ENCODE measurements around the gene EIF4E2.
"Not testable (repeated sequence)": the region's sequence is repeated elsewhere in the genome, so short reads cannot be mapped to it uniquely, and the experiment has no call there.

Gene EIF4E2

DNA sequence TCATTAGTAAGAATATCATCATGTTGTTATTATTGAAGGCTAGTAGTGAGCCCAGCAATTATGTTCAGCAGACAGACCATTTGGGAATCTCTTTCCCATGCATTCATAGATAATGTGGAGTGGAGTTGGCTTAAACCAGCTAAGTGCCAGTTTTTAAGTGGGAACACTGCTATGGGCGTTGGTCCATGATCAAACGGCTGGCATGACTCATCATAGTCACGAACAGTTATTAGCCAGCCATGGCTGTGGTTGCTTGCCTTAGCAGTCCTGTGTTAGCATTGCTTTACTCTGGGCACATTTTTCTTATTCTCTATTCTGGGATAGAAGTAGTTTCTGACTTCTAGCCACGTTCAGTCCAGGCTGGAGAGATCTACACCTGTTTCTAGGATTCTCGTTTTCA is 17.7 kb downstream of the EIF4E2 start:
- peak; percentile 63 for DNase-seq (ENCODE audit: low read depth)

DNA sequence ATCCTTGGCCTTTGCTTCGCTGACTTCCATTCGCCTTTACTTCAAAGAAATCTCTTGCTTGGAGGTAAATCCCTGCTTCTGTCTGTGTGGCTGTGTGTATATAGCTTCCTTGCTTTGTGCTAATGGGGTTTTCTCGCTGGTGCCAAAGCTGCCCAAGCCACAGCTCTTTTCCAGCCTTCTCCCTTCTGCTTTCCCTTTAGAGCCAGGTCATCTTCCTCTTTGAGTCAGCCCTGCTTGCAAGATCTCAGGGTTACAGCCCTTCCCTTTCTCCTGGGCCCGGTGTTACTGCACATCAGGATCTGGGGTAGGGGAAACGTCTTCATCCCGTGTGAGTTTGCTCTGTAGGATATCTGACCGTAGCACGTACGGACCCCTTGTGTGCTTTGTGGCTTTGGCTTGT is 19.1 kb downstream of the EIF4E2 start:
- no peak for DNase-seq (ENCODE audit: low read depth)

DNA sequence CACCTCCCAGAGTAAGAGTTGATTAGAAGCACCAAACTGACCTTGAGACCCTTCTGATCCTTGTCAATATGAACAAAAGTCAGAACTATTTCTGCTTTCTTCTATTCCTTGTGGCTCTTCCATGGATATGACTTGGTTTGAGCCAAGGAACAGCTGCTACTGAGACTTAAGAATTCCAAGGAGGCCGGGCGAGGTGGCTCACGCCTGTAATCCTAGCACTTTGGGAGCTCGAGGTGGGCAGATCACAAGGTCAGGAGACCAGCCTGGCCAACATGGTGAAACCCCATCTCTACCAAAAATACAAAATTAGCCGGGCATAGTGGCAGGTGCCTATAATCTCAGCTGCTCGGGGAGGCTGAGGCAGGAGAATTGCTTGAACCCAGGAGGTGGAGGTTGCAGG is 20.0 kb downstream of the EIF4E2 start:
- not testable (repeated sequence) for DNase-seq (ENCODE audit: low read depth)

DNA sequence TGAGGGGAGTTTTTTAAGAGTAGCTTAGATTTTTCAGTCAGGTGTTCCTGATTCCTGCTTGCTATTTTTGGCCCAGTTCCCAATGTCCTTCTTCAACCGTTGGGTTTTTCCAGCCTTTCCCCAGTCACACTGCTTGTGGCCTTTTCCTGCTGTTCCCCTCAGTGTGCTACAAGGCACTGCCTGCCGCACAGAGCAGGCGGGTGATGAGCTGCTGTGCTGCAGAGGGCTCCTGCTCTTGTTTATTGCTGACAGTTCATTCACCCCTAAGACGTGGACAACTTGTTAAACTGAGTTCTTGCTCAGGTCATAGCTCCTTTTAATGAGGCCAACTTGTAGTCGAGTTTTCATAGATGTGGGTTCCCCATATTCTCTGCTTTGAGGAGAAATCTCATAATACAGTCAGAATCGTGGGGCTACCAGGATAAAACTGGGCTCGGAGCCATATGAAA is 20.6 kb downstream of the EIF4E2 start:
- no peak for DNase-seq (ENCODE audit: low read depth)

DNA sequence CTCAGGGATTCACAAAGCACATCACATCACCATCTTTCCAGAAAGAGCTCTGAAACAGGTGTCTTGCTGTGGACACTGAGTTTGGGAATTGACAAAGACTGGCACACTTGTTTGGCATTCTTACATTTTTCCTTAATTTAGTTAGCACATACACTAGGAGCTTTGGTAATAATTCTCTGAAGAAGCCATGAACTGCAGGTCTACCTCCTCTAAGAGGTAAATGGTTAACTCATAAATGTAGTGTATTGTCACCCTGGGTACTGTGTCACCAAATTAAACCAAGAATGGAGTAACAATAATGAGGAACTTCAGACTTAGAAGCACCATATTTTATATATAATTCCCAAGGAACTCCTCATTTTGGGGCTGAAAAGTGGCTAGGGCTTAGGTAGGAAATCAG is 22.6 kb downstream of the EIF4E2 start:
- no peak for DNase-seq (ENCODE audit: low read depth)

DNA sequence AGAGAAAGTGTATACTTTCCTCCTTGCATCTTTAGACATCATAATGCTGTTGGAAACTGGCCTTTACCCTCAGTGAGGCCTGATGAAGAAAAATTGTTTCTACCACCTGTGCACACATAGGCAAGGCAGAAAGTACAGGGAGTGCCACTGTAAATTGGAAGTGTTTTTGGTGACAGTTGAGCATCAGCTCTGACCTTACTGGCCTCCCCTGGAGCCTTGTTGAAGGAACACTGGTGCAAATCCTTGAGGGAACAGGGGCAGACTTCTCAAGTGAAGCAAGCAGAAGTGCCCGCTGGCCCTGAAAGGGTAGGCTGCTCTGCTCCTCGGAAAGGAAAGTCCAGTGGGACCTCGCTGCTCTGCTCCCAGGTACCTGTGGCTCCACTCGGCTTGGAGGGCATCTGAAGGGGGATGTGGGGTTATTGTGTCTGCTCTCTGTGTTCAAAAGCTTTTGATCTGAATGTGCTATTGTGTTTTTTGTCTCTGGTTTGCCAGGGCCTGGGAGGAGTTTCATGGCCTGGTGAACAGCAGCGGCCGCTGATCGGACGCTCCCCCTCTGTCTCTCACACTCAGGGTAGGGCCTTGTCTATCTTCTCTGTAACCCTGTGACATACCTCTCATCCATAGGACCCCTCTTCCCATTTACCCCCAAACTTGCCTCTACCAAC is 23.4 kb downstream of the EIF4E2 start:
- no peak for DNase-seq (ENCODE audit: low read depth)

DNA sequence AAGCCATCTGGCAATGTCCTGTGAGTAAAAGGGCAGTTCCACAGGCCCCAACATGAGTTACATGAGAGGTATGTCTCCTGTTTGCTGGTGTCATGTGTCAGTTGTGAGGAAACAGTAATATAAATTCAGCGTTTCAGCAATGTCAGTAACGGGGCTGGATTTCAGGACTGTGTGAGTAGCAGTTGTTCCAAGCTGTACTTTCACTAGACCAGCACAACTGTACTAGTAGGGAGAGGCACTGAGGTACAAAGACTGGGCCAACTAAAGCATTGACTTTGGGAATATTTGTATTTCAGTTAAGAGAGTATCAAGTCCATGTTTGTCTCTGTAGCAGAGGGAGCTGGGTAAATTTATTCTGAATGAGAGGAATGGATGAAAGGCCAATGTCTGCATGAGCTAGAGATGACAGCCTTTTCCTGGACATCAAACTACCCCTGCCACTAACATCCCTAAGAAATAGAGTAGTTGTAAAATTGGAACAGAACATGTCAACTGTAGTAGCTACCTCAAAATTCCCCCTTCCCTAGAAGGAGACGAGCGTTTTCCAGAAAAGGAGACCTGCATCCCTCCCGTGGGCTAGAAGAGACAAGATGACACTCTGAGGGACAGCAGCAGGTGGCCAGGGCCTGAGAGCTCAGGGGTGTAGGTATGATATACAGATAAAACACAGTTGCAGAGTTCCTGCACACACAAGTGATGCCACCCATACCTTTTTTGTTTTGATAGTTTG is 24.4 kb downstream of the EIF4E2 start:
- DNase-seq (ENCODE audit: low read depth): no peak

DNA sequence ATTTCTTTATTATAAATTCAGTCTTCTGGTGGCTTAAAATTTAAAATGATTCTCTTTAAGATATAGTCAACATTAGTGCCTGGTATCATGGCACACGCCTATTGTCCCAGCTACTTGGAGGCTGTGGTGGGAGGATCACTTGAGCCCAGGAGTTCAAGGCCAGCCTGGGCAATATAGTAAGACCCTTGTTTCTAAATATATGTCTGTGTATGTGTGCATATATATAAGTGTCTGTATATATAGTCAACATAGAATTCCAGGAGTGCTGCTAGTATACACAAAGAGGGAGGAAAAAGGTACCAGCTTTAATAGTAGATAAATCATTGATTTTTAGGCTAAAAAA is 24.9 kb downstream of the EIF4E2 start:
- DNase-seq (ENCODE audit: low read depth): no peak

DNA sequence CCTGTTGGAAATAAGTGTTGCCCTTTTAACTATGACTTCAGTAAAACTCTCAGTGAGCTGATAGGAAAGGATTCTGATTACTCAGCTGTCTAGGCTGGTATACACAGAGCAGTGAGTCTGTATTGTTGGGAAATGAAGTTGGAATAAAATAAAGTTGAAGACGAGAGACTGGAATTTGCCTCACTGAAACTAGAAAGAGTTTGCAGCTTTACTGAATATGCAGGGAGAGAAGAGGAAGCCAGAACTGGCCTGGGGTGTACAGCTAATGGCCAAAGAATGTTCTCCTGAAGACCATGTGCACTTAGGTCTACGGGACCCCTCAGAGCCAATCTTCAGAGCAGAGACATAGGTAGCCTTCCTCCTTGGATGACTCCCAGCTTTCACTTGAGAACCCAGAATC is 26.5 kb downstream of the EIF4E2 start:
- no peak for DNase-seq (ENCODE audit: low read depth)

DNA sequence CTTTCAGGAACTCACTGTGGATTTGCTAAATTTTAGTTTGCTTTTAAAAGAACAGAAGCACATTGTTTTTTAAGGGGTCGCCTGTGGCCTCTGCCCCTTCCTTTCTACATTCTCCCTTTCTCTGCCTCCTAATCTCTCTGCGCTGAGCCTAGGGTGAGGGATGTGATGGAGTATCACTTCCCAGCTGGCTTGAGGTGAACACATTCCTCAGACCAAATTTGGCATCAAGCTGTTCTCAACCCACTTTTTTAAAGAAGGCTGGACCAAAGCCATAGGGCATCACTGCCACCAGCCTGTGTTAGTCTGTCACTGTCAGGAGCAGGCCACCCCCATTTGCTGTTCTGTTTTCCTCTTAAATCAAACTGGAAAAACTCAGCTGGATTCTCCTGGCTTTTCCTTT is 27.4 kb downstream of the EIF4E2 start:
- DNase-seq (ENCODE audit: low read depth): no peak

DNA sequence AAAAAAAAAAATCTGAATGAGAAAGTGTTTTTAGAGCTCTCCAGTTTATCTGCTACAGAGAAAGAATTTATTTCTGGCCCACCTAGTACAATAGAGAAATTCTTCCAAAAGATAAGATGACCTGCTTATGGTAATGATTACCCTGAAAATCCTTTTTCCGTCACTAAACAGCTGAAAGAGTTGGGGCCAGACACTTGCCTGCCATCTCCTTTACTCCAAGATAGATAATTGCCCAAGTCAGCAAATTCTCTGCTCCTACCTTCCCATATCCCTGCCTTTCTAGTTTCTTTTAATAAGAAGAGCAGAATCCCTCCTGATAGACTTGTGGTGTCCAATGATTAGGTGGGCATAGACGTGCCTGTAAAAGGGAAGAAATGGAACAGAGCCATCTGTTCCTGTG is 28.1 kb downstream of the EIF4E2 start:
- DNase-seq (ENCODE audit: low read depth): no peak

DNA sequence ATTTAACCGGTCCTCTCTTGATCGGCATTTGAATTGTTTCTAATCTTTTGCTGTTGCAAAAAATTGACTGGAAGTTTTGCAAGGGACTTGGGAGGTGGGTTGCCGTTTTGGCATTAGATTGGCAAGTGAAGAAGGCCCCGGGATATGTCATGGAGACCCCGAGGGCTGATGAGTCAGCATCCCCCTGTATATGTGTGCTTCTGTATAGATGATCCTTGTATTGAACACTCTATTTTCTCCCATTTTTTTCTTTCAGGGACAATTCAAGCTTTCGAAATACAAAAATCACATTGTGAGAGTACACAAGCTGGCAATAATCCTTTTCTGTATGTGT is 30.1 kb downstream of the EIF4E2 start:
- no peak for DNase-seq (ENCODE audit: low read depth)

DNA sequence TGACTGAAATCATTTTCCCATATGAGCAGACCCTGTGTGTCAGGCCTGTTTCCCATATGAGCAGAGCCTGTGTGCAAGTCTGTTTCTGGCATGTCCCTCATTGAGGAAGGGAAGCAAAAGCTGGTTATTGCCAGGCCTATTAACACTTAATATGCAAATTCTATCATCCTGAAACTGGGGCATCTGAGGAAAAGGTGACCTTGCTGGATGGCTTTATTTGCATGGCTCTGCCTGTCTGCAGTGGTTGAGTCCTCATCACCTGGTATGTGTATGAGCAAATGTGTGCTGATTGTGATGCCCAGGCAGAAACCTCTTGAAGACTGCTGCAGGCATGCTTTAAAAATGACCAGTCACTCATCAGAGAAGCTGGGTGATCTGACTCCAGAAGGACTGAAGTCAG is 31.2 kb downstream of the EIF4E2 start:
- no peak for DNase-seq (ENCODE audit: low read depth)

DNA sequence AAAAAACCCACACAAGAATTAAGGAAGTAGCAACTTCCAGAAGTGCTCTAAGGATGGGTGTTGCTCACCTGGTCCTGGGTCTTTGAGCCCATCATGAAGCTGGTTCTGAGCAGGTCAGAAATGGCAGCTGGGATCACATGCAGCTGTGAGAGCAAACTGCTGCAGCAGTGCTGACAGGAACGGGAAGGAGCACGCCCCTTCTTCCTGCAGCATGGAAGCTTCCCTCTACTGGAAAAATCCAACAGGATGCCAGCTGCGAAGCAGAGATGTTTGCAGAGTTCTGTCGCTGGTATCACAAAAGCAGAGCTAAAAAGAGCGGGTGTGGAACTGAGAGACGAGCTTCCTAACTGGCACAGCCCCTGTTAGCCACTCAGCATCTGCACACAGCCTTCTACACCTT is 33.7 kb downstream of the EIF4E2 start:
- DNase-seq (ENCODE audit: low read depth): no peak

DNA sequence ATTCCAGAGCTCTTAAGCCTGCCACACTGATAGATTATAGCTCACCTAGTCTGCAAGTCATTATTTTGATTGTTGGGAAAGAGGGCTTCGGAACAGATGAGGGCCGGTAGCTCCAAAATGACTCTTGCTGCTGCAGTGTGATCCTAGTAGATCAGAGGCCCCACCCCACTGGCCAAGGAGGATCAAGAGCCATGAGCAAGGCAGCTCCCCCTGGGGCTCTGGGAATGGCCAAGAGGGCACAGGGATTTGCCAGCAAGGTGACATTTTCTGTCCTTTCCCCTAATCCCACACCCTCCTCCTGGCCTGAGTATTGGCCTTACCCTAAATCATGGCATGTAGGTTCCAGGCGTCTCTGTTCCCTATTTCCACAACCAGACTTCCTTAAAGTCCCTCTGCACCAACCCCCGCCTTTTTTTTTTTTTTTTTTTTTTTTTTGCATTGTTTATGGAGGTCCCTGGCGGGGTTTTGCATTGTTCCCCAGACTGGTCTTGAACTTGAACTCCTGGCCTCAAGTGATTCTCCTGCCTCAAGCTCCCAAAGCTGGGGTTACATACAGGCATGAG is 36.5 kb downstream of the EIF4E2 start:
- no peak for DNase-seq (ENCODE audit: low read depth)

DNA sequence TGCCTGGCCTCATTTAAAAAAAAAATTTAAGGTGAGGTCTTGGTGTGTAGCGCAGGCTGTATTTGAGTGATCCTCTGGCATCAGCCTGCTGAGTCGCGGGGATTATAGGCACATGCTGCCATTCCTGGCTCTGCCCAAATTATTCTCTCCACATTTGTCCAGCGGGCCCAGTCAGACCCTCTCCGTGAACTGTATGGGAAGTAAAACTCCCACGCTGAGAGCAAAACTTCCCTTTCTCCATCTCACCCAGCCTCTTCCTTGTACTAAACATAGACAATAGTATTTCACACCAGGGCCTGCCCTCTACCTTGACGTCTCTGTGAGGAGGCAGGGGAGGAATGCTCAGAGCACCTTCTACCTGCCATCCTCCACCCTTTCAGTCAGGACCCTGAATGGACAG is 37.0 kb downstream of the EIF4E2 start:
- no peak for DNase-seq (ENCODE audit: low read depth)

DNA sequence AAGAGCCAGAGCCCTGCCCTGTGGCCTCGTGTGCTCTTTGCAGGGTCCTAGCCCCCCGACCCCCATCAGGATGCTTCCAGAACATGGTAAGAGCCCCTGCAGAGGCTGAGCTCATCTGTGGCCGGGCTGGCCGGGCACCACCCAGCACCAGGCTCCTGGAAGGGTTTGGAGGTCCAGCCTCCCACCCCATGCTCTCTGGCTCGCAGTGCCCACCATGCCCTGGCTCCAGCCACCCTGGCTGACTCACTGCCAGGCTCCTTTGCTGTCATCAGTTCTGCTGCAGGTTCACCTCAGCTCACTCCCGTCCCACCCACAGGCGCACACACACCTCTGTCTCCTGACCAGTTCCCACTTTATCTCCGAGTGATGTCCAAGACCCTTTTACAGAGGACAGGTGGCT is 37.5 kb downstream of the EIF4E2 start:
- no peak for DNase-seq (ENCODE audit: low read depth)

DNA sequence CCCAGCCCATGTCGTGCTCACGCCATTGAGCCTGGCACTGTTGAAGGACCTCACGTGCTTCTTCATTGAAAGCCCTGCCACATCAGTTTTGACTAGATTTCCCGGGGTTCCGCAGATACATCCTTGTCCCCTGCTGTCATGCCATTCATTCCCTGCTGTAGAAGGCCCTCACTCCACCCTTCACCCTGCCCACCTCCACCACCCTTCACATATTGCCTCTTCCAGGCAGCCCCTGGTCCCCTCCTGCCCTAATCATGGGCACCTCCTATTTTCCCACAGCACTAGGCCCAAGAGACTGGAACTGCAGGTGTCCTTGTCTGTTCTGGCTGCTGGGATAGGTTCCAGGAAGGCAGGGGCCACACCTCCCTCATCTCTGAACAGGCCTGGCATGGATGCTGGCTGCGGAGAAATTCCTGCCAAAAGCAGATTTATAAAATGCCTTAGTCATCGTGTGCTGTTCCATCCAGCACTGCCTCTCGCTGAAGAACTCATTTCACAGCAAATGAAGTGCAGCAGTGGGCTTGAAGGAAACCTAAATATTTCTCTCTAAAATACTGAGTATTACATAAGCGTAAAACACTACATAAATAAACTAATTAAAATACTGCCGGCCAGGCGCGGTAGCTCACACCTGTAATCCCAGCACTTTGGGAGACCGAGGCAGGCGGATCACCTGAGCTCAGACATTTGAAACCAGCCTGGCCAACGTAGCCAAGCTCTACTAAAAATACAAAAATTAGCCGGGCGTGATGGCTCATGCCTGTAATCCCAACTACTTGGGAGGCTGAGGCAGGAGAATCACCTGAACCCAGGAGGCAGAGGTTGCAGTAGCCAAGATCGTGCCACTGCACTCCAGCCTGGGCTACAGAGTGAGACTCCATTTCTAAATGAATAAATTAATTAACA is 38.4 kb downstream of the EIF4E2 start:
- DNase-seq (ENCODE audit: low read depth): no peak

DNA sequence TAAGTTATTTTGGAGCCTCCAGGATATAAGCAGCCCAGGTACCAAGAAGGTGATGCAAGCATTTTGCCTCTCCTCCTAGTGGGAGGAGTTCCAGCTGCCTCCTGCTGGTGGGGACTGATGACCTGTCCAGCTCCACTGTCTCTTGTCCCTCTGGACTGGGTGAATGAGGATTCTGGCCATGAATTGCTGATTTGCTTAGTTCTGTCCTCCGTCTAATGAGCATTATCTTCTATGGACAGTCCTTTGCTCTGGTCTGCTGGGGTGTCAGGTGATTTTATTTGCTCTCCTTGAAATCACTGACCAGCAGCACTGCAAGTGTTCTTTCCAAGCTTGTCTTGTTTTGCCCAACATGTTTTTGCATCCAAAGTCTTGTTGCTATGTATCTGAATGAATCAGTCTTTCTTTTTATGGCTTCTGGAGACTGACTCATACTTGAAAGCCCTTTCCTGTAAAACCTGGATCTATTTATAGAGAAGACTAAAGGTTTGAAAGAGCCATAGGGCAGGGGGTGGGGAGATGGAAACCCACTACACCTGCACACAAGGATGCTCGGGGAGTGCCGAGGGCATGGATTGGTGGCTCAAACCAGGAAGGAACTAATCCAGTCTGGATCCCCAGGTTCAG is 42.4 kb downstream of the EIF4E2 start:
- DNase-seq (ENCODE audit: low read depth): no peak

DNA sequence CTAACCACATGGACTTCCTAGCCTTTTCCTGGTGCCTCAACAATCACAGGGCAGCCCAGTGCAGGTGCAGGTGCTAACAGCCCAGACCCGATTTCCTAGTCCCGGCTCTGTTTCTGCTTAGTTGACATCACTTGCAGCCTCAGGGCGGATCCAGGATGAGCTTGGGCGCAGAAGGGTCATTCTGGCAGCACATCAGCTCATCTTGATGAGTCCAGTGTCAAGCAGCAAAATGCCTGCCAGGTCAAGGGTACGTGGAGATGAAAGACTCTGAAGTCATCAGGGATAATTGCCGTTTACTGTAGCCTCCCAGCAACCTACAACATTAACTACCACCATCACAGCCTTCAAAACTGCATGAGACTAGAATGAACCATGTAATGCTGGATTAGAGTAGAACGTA is 43.5 kb downstream of the EIF4E2 start:
- no peak for DNase-seq (ENCODE audit: low read depth)

DNA sequence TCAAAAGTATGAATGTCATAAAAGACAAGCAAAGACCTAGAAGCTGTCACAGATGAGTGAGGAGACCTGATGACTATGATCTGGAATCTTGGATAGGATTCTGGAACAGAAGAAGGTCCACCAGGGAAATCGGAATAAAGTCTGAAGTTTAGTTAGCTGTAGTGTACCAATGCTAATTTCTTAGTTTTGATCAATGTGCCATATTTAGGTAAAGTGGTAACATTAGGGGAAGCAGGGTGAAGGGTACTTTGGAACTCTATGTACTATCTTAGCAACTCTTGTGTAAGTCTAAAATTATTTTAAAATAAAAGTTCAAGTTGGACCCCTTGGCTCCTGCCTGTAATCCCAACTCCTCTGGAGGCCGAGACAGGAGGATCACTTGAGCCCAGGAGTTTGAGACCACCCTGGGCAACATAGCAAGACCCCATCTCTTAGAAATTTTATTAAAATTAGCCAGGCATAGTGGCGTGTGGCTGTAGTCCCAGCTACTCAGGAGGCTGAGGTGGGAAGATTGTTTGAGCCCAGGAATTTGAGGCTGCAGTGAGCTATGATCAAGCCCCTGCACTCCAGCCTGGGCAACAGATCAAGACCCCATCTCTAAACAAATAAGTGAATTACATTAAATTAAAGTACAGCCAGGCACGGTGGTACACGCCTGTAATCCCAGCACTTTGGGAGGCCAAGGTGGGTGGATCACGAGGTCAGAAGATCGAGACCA is 47.0 kb downstream of the EIF4E2 start:
- no peak for DNase-seq (ENCODE audit: low read depth)

DNA sequence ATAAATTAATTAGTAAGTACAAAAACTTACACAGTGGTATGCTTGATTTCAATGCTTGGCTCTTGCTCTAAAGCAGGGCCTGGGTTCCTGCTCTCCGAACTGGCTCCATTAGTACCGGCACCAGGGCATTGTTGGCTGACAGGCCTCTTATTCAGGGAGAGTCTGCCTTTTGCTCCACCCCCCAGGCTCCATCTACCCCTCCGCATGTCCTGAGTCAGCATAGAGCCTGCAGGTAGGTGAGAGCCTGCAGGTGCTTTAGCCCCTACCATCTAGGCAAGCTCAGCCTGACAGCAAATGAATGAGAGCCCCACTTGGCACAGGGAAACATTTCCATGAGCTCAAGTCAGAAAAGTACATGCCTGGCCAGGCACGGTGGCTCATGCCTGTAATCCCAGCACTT is 47.8 kb downstream of the EIF4E2 start:
- no peak for DNase-seq (ENCODE audit: low read depth)
